Parathyroid adenoma (tissue), 2 donors: ENCODE results near the gene CPSF7.
"Not testable (repeated sequence)": the region's sequence is repeated elsewhere in the genome, so short reads cannot be mapped to it uniquely, and the experiment has no call there.

Experiments used
- H2AFZ ChIP-seq: fragments of 300-600 bp; sonication (generic); one replicate; pipeline ENCODE4 v1.7.0; 2017; ENCODE audit warnings: antibody characterized with exemption, mild to moderate bottlenecking
- H3K27ac ChIP-seq: fragments of 300-600 bp; sonication (generic); one replicate; pipeline ENCODE4 v1.7.0; 2017
- H3K27me3 ChIP-seq: fragments of 300-600 bp; sonication (generic); one replicate; pipeline ENCODE4 v1.7.0; 2017; ENCODE audit warnings: low read length; ENCODE audit not compliant: control insufficient read depth, insufficient read depth
- H3K36me3 ChIP-seq: fragments of 300-600 bp; sonication (generic); one replicate; pipeline ENCODE4 v1.7.0; 2017; ENCODE audit warnings: low read length; ENCODE audit not compliant: control insufficient read depth, insufficient read depth
- H3K4me1 ChIP-seq: fragments of 300-600 bp; sonication (generic); one replicate; pipeline ENCODE4 v1.7.0; 2017; ENCODE audit warnings: control low read depth
- H3K4me2 ChIP-seq: fragments of 300-600 bp; sonication (generic); one replicate; pipeline ENCODE4 v1.7.0; 2017; ENCODE audit warnings: low read length
- H3K4me3 ChIP-seq: fragments of 300-600 bp; sonication (generic); one replicate; pipeline ENCODE4 v1.7.0; 2017; ENCODE audit warnings: low read depth, low read length
- H3K79me2 ChIP-seq: fragments of 300-600 bp; sonication (generic); one replicate; pipeline ENCODE4 v1.7.0; 2017; ENCODE audit warnings: control low read depth
- H3K9ac ChIP-seq: fragments of 300-600 bp; sonication (generic); one replicate; pipeline ENCODE4 v1.7.0; 2017; ENCODE audit warnings: mild to moderate bottlenecking
- H3K9me3 ChIP-seq: fragments of 300-600 bp; sonication (generic); one replicate; pipeline ENCODE4 v1.7.0; 2017; ENCODE audit warnings: low read length; ENCODE audit not compliant: control insufficient read depth
- CTCF ChIP-seq: fragments of 300-600 bp; sonication (generic); IDR thresholded peaks from one replicate; pipeline ENCODE4 v1.7.0; 2017; ENCODE audit warnings: antibody characterized with exemption, mild to moderate bottlenecking
- donor health status: primary hyperparathyroidism.

The CPSF7 gene

GRCh38 chr11:61468002-61468401 is 38.2 kb upstream of the CPSF7 start:
- Histone ChIP-seq H3K27ac (no peak overlapping the region), H3K36me3 (no peaks in the 10 kb centered on the region), H3K4me2 (no peak overlapping the region), H3K9me3 (no peaks in the 10 kb centered on the region), H3K9ac (no peak overlapping the region), H3K4me1 (no peaks in the 10 kb centered on the region), H3K4me3 (no peak overlapping the region), H3K27me3 (no peaks in the 10 kb centered on the region), H3K79me2 (no peaks in the 10 kb centered on the region), H2AFZ (no peak overlapping the region)
- TF ChIP-seq CTCF, result no peak

- H3K79me2 ChIP-seq, H3K27ac ChIP-seq: not testable (repeated sequence)
Observed at GRCh38 chr11:61467602-61468001, 37.8 kb upstream of the CPSF7 start.

GRCh38 chr11:61460986-61461385 is 31.2 kb upstream of the CPSF7 start:
- no peak overlapping the region for H3K27ac ChIP-seq
- H3K4me2 ChIP-seq, result no peak overlapping the region
- no peak for TF ChIP-seq CTCF
- no peak overlapping the region for H2AFZ ChIP-seq
- H3K27me3 ChIP-seq, result no peaks in the 10 kb centered on the region
- no peaks in the 10 kb centered on the region for H3K79me2 ChIP-seq
- H3K4me1 ChIP-seq, result no peaks in the 10 kb centered on the region
- no peaks in the 10 kb centered on the region for H3K36me3 ChIP-seq
- no peak overlapping the region for H3K4me3 ChIP-seq
- H3K9ac ChIP-seq, result no peak overlapping the region
- H3K9me3 ChIP-seq, result no peaks in the 10 kb centered on the region

More at GRCh38 chr11:61467602-61468001, 37.8 kb upstream of the CPSF7 start:
- not testable (repeated sequence) for H3K9ac ChIP-seq, H3K4me3 ChIP-seq, H3K36me3 ChIP-seq, H2AFZ ChIP-seq, H3K4me2 ChIP-seq, H3K27me3 ChIP-seq, H3K4me1 ChIP-seq, H3K9me3 ChIP-seq

- H3K27me3 ChIP-seq, result no peaks in the 10 kb centered on the region
- no peaks in the 10 kb centered on the region for H3K9me3 ChIP-seq
- no peak overlapping the region for H3K27ac ChIP-seq
- no peaks in the 10 kb centered on the region for H3K4me1 ChIP-seq
- no peaks in the 10 kb centered on the region for H3K36me3 ChIP-seq
- H3K79me2 ChIP-seq, result no peaks in the 10 kb centered on the region
- no peak overlapping the region for H3K4me2 ChIP-seq
- TF ChIP-seq CTCF, result no peak
- no peak overlapping the region for H3K9ac ChIP-seq
- H3K4me3 ChIP-seq, result no peak overlapping the region
- no peak overlapping the region for H2AFZ ChIP-seq
Observed at GRCh38 chr11:61460474-61460881, 30.7 kb upstream of the CPSF7 start.

GRCh38 chr11:61454520-61454919 is 24.7 kb upstream of the CPSF7 start:
- H3K36me3 ChIP-seq, result no peaks in the 10 kb centered on the region
- no peak overlapping the region for H2AFZ ChIP-seq
- TF ChIP-seq CTCF, result no peak
- H3K4me2 ChIP-seq, result no peak overlapping the region
- H3K4me3 ChIP-seq, result no peak overlapping the region
- H3K27ac ChIP-seq, result no peak overlapping the region
- no peaks in the 10 kb centered on the region for H3K79me2 ChIP-seq
- H3K9ac ChIP-seq, result no peak overlapping the region
- H3K27me3 ChIP-seq, result no peaks in the 10 kb centered on the region
- no peaks in the 10 kb centered on the region for H3K9me3 ChIP-seq
- no peaks in the 10 kb centered on the region for H3K4me1 ChIP-seq
